GM12873 (cell line): Measurements from ENCODE around the gene PAPLN.

Experiments
- TF ChIP-seq, protein P1 (sequence below): IDR thresholded peaks from 2 replicates; pipeline ENCODE4 v1.5.1; 2012; ENCODE audit warnings: low read depth, mild to moderate bottlenecking, moderate library complexity, low read length, control low read depth; ENCODE audit not compliant: insufficient read depth; ENCODE audit errors: missing control alignments

PAPLN gene

DNA sequence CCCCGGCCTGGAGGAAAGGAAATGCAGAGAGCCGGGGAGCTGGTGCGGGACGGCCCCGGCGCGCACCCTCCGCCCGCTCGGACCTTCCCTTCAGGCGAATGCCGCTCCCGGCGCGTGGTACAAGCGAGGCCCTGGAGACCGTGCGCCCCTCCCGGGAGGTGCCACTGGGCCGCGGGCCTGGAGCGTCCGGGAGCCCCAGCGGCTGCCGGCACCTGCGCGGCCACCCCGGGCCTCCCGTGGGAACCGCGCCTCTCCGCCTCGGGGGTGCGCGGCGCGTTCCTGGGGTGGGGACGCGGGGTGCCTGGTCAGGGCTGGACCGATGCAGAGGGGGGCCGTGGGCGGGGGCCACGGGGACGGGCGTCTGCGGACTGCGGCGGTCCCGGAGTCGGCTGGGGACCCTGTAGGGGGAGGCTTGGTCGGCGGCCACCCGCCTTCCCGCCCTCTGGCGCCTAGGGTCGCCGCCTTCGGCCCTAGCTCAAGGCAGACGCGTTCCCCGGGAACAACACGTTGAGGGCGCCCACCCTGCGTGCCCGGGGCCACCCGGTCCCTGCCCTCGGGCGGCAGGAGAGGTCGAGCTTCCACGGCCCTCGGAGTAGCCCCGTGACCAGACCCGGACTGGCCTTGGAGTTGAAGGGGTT lies 599 bp downstream of the PAPLN start:
- TF ChIP-seq, protein P1, sequence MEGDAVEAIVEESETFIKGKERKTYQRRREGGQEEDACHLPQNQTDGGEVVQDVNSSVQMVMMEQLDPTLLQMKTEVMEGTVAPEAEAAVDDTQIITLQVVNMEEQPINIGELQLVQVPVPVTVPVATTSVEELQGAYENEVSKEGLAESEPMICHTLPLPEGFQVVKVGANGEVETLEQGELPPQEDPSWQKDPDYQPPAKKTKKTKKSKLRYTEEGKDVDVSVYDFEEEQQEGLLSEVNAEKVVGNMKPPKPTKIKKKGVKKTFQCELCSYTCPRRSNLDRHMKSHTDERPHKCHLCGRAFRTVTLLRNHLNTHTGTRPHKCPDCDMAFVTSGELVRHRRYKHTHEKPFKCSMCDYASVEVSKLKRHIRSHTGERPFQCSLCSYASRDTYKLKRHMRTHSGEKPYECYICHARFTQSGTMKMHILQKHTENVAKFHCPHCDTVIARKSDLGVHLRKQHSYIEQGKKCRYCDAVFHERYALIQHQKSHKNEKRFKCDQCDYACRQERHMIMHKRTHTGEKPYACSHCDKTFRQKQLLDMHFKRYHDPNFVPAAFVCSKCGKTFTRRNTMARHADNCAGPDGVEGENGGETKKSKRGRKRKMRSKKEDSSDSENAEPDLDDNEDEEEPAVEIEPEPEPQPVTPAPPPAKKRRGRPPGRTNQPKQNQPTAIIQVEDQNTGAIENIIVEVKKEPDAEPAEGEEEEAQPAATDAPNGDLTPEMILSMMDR, result no peak

DNA sequence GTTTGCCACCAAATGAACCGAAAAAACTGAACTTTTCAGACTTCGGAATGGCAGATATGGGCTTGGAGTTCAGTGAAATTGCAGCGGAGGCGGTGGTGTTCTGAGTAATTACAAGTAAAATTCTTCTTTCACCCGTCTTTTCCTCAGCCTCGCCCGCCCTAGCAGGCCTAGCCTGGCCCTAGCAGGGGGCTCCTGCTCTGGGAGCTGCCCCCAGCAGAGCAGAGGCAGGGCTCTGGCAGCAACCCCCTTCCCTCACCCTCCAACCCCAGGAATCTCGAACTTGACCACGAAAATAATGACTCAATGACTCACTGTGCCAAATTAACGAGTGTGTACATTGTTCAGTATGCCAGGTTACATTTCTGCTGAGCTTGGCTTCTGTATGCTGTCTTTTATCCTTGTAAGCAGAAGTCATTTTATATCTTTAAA lies 1.1 kb downstream of the PAPLN start:
- TF ChIP-seq, protein P1, result no peak

DNA sequence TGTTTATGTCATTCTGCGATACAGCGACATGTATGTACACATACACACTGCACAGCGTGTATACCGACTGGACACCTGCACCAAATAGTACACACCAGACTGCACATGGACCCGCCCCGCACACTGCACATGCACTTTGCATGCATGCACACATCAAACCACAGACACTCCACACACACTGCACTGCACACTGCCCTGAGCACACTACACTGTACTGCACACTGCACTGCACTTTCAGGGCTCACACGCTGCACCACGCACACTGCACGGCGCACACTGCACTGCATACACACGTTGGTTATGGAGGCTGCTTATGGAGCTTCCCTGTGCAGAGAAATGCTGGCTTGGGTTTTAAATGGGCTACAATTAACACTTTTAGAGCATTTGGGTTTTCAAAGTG lies 1.6 kb downstream of the PAPLN start:
- TF ChIP-seq, protein P1, result no peak

DNA sequence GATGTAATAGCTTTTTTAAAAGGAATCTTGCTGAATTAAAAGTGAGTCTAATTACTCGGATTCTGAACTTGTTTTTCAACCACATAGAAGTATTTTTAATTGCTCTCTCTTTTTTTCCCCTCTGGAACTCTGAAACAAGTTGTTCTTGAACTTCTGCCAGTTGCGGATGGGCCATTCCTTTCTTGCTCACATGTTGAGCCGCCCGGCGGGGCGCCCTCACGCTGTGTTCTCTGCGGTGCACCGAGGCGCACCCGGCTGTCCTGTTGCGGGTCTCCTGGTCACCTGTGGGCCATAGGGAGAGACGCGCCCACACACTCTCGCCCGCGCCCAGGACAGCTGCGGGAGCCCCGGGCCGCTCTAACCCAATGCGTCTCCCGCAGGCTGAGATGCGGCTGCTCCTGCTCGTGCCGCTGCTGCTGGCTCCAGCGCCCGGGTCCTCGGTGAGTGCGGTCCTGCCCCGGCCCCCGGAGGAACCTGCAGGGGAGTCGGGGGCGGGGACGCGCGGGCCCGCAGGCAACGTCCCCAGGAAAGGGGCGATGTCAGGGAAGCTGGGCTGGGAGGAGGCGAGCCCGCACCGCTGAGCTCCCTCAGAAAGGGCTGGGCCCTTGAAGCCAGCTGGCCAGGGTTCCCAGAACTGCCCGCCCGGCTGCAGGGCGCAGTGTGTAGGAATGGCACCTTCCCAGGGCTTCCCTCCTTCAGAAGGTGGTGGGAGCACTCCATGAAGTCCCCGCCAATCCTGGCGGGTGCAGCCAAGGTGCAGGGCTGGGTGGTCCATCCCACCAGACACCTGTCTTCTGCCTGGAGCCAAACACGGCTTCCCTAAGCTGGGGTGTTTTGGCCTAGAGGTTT lies 2.3 kb downstream of the PAPLN start:
- TF ChIP-seq, protein P1, result no peak

DNA sequence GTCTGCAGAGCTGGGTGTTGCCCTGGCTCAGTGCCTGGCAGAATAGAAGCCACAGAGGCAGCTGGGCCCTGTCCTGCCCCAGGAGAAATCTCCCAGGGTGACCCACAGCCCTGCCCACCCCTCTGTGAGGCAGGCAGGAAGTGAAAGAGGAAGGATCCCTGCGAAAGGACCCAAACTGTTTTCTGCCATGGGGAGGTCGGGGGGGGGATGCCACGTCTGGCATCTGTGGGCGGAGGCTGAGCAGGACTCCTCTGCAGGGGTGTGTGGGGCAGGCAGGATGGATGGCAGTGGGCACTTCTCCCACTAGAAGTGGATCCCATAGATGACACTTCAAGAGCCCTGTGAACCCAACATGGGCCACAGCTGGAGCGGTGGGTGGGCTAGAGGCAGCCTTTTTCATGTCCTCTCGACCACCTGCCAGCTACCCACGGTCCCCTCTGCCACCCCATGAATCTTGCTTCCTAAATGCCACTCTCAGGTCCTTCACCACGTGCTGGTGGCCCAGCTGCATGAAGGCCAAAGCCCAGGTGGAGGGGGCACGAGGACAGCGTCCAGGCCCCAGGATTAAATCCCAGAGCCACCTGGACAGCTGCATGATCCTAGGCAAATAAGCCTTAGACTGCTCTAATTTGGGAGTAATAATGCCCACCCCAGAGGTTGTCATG lies 3.6 kb downstream of the PAPLN start:
- TF ChIP-seq, protein P1, result no peak

DNA sequence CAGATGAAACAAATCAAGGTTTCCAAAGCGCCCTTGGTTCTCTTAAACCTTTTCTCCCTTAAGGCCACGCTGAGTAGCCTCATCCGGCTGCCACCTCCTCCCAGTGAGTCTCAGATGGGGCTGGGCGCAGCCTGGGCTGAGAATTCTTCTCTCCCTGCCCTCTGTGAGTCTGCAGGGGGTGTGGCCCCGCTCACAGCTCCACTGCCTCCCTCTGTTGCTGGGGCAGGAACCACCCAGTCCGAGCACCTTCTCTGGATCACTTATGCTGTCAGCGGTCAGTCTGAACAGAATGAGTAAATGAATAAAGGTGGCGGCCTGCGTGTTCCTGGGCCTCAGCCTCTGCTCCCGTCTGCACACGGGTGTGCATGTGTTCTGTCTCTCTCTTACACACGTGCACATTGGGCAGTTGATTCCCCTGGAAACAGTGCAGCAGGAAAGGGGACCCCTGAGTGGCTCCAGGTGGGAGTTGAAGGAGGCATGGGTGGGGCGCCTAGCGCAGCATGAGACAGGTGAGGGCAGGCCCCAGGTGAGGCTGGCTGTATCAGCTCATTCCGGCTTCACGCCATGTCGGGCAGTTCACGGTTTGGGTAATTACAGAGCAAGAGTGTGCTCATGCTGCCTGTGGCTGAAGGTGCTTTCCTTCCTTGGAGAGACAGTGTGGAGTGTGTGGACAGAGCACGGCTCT lies 4.3 kb downstream of the PAPLN start:
- TF ChIP-seq, protein P1, result no peak
